ENCODE data around the gene CEP57L1. TPM values are rescaled to one million over a fixed set of nuclear protein-coding genes. Genes with fewer than 3 reads are reported as not detected.

Gene CEP57L1
- total and polyA plus RNA-seq, 10 donors, result 5.1 to 28.7 (median 12.4) TPM

GRCh38 chr6:109204511-109204910, 109.2 kb downstream of the CEP57L1 start:
- 83 to 97% (median 89%) methylated on average over 3 of the region's 3 CpGs for WGBS, 5 donors
- TF ChIP-seq POLR2A (IDR thresholded peaks at IDR 0.05) (no peak), POLR2AphosphoS5 (IDR thresholded peaks at IDR 0.05) (no peak)
- TF ChIP-seq, protein P1, sequence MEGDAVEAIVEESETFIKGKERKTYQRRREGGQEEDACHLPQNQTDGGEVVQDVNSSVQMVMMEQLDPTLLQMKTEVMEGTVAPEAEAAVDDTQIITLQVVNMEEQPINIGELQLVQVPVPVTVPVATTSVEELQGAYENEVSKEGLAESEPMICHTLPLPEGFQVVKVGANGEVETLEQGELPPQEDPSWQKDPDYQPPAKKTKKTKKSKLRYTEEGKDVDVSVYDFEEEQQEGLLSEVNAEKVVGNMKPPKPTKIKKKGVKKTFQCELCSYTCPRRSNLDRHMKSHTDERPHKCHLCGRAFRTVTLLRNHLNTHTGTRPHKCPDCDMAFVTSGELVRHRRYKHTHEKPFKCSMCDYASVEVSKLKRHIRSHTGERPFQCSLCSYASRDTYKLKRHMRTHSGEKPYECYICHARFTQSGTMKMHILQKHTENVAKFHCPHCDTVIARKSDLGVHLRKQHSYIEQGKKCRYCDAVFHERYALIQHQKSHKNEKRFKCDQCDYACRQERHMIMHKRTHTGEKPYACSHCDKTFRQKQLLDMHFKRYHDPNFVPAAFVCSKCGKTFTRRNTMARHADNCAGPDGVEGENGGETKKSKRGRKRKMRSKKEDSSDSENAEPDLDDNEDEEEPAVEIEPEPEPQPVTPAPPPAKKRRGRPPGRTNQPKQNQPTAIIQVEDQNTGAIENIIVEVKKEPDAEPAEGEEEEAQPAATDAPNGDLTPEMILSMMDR (IDR thresholded peaks at IDR 0.05 in 8 of 11, conservative IDR thresholded peaks at IDR 0.05 in 3 of 11), result no peak
- Histone ChIP-seq H3K27ac (no peak overlapping the region), H3K4me3 (no peak overlapping the region), H3K4me1 (no peaks in the 10 kb centered on the region), H3K9me3 (no peaks in the 10 kb centered on the region), H3K36me3 (no peaks in the 10 kb centered on the region), H3K27me3 (replicated peaks in 1 of 7) (no peaks in the 10 kb centered on the region)
- no peak for DNase-seq
- intact Hi-C loops (cut with DNase I; ENCODE audit: low total_unique reads), result no loop called here

GRCh38 chr6:109212683-109213082, 117.4 kb downstream of the CEP57L1 start:
- peaks cover 0 to 4% (median 0%) of the 10 kb centered on the region in 7 donors for H3K27me3 ChIP-seq (replicated peaks in 1 of 7)
- no peak for TF ChIP-seq POLR2A (IDR thresholded peaks at IDR 0.05)
- TF ChIP-seq, protein P1 (IDR thresholded peaks at IDR 0.05 in 8 of 11, conservative IDR thresholded peaks at IDR 0.05 in 3 of 11), result no peak
- TF ChIP-seq POLR2AphosphoS5 (IDR thresholded peaks at IDR 0.05), result no peak
- no peak overlapping the region for H3K27ac ChIP-seq
- 67 to 83% (median 78%) methylated on average over 1 of the region's 1 CpG for WGBS, 5 donors
- intact Hi-C loops (cut with DNase I; ENCODE audit: low total_unique reads), result no loop called here
- no peaks in the 10 kb centered on the region for H3K4me1 ChIP-seq
- no peak for DNase-seq
- no peaks in the 10 kb centered on the region for H3K36me3 ChIP-seq
- no peak overlapping the region for H3K4me3 ChIP-seq
- peaks cover 0 to 30% (median 15%) of the 10 kb centered on the region in 8 donors for H3K9me3 ChIP-seq

Small RNA genes lying within 50 kb of the gene (small RNA-seq; reads per million reads assigned to genes)
- 0 reads per million in 4 donors for gene RNU6-653P

Other genes with a start within 250 kb of the CEP57L1 start
- gene ARMC2, start 247.1 kb upstream of the CEP57L1 start, total RNA-seq, result 10 to 100 TPM in 2 of 7 donors, 1 to 10 TPM in 5; 4.3 to 12.2 (median 6.6) TPM
- gene ARMC2, start 247.1 kb upstream of the CEP57L1 start, polyA plus RNA-seq, result 1 to 10 TPM; 1.4 to 2.1 (median 1.5) TPM
- gene SESN1, start 661 bp upstream of the CEP57L1 start, total RNA-seq, result 100 to 1,000 TPM in 2 of 7 donors, 10 to 100 TPM in 5; 26.8 to 115 (median 65.9) TPM
- 10 to 100 TPM; 32.4 to 55.3 (median 33.8) TPM for gene SESN1, start 661 bp upstream of the CEP57L1 start, polyA plus RNA-seq